ENCODE results near the gene TSPAN6. TPM values are rescaled to one million over a fixed set of nuclear protein-coding genes. Genes with fewer than 3 reads are reported as not detected.

TSPAN6 gene, protein sequence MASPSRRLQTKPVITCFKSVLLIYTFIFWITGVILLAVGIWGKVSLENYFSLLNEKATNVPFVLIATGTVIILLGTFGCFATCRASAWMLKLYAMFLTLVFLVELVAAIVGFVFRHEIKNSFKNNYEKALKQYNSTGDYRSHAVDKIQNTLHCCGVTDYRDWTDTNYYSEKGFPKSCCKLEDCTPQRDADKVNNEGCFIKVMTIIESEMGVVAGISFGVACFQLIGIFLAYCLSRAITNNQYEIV
- total RNA-seq (2021) (49.6 and 52.2 TPM in 2 replicates), Bru-seq, nascent RNA (percentile 69 among the genes with signal in this experiment), BruChase-seq, experiment 1, labeled RNA remaining after a 2-hour chase (percentile 77 among the genes with signal in this experiment), BruChase-seq, experiment 2, labeled RNA remaining after a 6-hour chase (percentile 88 among the genes with signal in this experiment)
- long read RNA-seq, transcript TSPAN6-201 (8 exons, 2,206 nt): major isoform, 193 of 207 reads
- long read RNA-seq, partial matches to known transcripts: 2 of 207 reads
- long read RNA-seq, other reads (novel, unspliced or antisense): 12 of 207 reads

- POLR2A ChIA-PET (ENCODE audit: unreplicated experiment): interaction anchor here (0.6 kb wide), 2 partner anchors 12 to 22 kb away, joined by 3 read pairs; no protein-coding TSS in a partner anchor
- H3K4me1 ChIP-seq (replicated peaks; ENCODE audit: insufficient read depth): peaks cover 25% of the 10 kb centered on the region
- H3K79me2 ChIP-seq (ENCODE audit: low read depth): peaks cover 12% of the 10 kb centered on the region
- peak within 1 kb of the TSS; percentile 93 for H2AFZ ChIP-seq
- no peaks in the 10 kb centered on the region for H3F3A ChIP-seq (ENCODE audit: insufficient read depth, low read depth)
- peak within 1 kb of the TSS; percentile 91 for H3K4me2 ChIP-seq
- H3K9me3 ChIP-seq (ENCODE audit: insufficient read depth, low read depth): no peaks in the 10 kb centered on the region
- CTCF ChIA-PET: interaction anchor here (0.6 to 2.5 kb wide), 4 partner anchors 10 to 460 kb away, joined by 4 to 10 read pairs (median 6); no protein-coding TSS in a partner anchor
- peak within 1 kb of the TSS; percentile 49 for H3K27ac ChIP-seq
- H4K20me1 ChIP-seq (ENCODE audit: insufficient read depth): no peaks in the 10 kb centered on the region
- no peaks in the 10 kb centered on the region for H3K36me3 ChIP-seq (ENCODE audit: low read depth)
- H3K9me2 ChIP-seq (ENCODE audit: insufficient read depth): no peaks in the 10 kb centered on the region
- H3K4me3 ChIP-seq: peak within 1 kb of the TSS; percentile 83
- peak; percentile 81 to 83 for DNase-seq
- intact Hi-C loops (cut with micrococcal nuclease; ENCODE audit: unreplicated experiment): no loop called here
- TF ChIP-seq, protein P1, sequence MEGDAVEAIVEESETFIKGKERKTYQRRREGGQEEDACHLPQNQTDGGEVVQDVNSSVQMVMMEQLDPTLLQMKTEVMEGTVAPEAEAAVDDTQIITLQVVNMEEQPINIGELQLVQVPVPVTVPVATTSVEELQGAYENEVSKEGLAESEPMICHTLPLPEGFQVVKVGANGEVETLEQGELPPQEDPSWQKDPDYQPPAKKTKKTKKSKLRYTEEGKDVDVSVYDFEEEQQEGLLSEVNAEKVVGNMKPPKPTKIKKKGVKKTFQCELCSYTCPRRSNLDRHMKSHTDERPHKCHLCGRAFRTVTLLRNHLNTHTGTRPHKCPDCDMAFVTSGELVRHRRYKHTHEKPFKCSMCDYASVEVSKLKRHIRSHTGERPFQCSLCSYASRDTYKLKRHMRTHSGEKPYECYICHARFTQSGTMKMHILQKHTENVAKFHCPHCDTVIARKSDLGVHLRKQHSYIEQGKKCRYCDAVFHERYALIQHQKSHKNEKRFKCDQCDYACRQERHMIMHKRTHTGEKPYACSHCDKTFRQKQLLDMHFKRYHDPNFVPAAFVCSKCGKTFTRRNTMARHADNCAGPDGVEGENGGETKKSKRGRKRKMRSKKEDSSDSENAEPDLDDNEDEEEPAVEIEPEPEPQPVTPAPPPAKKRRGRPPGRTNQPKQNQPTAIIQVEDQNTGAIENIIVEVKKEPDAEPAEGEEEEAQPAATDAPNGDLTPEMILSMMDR (conservative IDR thresholded peaks at IDR 0.05): peak; percentile 72
- TF ChIP-seq EZH2 (IDR thresholded peaks at IDR 0.05; ENCODE audit: low read depth): no peak
- BruUV-seq (replicated peaks): TSS peak; percentile 52
- no peaks in the 10 kb centered on the region for H3K27me3 ChIP-seq (ENCODE audit: insufficient read depth, low read depth)
Observed at GRCh38 chrX:100636321-100636991, at the start of gene TSPAN6. TSS of gene TSPAN6 (minus strand) at chrX:100636806. CDS start at chrX:100636694, 112 bp downstream.

DNA sequence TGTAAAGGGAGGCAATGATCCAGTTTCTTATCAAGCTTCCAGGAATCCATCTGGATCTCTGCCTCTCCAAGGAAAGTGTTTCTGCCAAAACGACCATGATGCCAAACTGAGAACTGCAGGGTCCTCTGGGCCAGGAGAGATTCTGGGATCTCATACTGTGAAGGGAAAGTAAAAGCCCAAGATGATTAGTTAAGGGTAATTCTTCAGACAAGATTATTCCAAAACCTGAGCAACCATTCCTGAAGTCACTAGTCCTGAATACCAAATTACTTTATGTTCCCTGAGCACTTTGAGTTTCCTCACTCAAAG is 49.3 kb upstream of the TSPAN6 start:
- POLR2A ChIA-PET (ENCODE audit: unreplicated experiment): no interaction called here
- CTCF ChIA-PET: interaction anchor here (0.6 to 2.0 kb wide), 2 partner anchors 45 to 83 kb away, joined by 5 to 11 read pairs; no protein-coding TSS in a partner anchor

More for the DNA sequence above, 49.3 kb upstream of the TSPAN6 start:
- no peaks in the 10 kb centered on the region for H3K36me3 ChIP-seq (ENCODE audit: low read depth)
- H3K79me2 ChIP-seq (ENCODE audit: low read depth): no peaks in the 10 kb centered on the region
- no peaks in the 10 kb centered on the region for H4K20me1 ChIP-seq (ENCODE audit: insufficient read depth)
- peaks cover 6% of the 10 kb centered on the region for H3K4me1 ChIP-seq (replicated peaks; ENCODE audit: insufficient read depth)
- intact Hi-C loops (cut with micrococcal nuclease; ENCODE audit: unreplicated experiment): loop anchor here (1.0 to 2.0 kb wide), 3 partner anchors 71 to 174 kb away; no protein-coding TSS in a partner anchor
- no peaks in the 10 kb centered on the region for H3K9me3 ChIP-seq (ENCODE audit: insufficient read depth, low read depth)
- H3K9me2 ChIP-seq (ENCODE audit: insufficient read depth): no peaks in the 10 kb centered on the region
- no peaks in the 10 kb centered on the region for H3K27me3 ChIP-seq (ENCODE audit: insufficient read depth, low read depth)
- peaks cover 10% of the 10 kb centered on the region; the same call in 1 of the 2 replicates for H3F3A ChIP-seq (ENCODE audit: insufficient read depth, low read depth)
- no peak overlapping the region for H3K4me2 ChIP-seq
- no peak overlapping the region for H3K27ac ChIP-seq
- no peak overlapping the region for H2AFZ ChIP-seq
- TF ChIP-seq, protein P1 (conservative IDR thresholded peaks at IDR 0.05): no peak; the same call in 1 of the 2 replicates
- TF ChIP-seq EZH2 (IDR thresholded peaks at IDR 0.05; ENCODE audit: low read depth): no peak
- no peak for DNase-seq
- no peak overlapping the region for H3K4me3 ChIP-seq
- no TSS peak for BruUV-seq (replicated peaks)

All from PC-9 (cell line).